HT-29 (cell line): Measurements from ENCODE around the gene SLC43A2. TPM values are rescaled to one million over a fixed set of nuclear protein-coding genes. Genes with fewer than 3 reads are reported as not detected.
"Not testable (repeated sequence)": the region's sequence is repeated elsewhere in the genome, so short reads cannot be mapped to it uniquely, and the experiment has no call there.

Experiments
- DNase-seq: peaks from one replicate; pipeline ENCODE4 v3.0.0-alpha.2; 2015; ENCODE audit warnings: low spot score
- total RNA-seq: library from RNA; depleted of rRNA; stranded (reverse); fragments of >200 nt; shearing (Covaris generic); gene quantifications from 2 replicates; pipeline ENCODE4 v1.2.3, GENCODE V29; 2014

Gene SLC43A2
- total RNA-seq, 1 experiment from 2014 or later, result 34.0 TPM

DNA sequence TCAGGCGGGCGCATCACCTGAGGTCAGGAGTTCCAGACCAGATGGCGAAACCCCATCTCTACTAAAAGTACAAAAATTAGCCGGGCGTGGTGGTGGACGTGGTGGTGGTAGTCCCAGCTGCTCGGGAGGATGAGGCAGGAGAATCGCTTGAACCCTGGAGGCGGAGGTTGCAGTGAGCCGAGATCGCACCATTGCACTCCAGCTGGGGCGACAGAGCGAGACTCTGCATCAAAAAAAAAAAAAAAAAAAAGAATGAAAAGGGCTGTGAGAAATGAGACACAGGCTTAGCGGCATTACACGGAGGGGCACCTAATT lies 65.2 kb downstream of the SLC43A2 start:
- not testable (repeated sequence) for DNase-seq

DNA sequence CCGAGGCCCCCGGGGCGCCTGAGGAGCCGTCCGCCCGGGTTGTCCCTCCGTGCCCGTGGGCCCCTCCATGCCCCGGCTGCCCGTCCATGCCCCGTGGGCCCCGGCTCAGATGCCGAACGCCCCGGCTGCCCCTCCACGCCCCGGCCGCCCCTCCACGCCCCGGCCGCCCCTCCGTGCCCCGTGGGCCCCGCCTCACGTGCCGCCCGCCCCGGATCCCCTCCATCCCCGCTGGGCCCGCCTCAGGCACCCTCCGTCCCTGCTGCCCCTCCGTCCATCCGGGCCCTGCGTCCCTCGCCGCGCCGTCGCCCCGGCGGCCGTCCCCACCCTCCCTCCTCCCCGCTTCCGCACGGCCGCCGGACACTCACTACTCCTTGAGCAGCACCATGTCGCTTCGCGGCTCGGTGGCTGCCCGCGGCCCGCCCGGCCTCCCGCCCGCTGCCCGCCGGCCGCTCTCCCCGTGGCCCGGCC lies 66.4 kb downstream of the SLC43A2 start:
- DNase-seq, result no peak

GRCh38 chr17:1561420-1562175 lies 67.0 kb downstream of the SLC43A2 start:
- no peak for DNase-seq

DNA sequence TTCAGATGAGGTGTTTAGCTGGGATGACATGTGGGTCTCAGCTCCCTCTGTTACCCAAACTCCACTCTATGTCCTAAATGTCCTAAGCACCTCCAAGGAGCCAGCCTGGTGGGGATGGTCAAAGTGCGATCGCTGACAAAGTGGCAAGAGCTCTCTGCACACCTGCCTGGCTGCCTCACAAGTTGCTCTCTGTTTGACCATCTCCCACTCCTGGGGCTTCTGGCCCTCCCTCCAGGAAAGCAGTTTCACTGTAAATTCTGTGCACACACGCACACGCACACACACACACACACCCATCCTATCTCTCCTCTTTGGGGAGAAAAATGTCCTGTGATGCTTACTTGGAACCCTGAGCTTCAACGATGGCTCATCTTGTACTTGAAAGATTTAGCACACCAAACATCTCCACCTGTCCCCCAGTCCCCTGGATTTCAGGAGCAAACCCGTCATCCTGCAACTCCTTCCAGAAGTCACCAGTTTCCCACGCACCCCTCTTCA lies 67.7 kb downstream of the SLC43A2 start:
- DNase-seq, result no peak

GRCh38 chr17:1560101-1560857 lies 68.4 kb downstream of the SLC43A2 start:
- no peak for DNase-seq

- DNase-seq, result no peak
Observed at GRCh38 chr17:1559047-1560043, 69.3 kb downstream of the SLC43A2 start.

DNA sequence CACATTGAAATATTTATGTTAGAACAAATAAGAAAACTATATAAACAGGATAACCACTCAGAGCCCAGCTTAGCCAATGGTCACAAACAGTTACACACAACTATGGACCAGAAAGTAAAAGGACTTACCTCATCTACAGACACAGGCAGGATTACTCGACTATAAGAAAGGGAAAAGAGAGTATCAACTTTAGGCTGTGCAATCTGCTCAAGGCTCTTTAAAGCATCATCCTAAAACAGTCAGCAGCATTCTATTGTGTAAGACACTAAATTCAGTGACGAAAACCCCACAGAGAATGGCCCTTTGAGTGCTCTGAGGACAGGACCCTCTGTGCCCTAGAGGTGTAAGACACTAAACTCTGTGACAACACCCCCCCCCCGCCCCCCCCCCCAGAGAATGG lies 70.2 kb downstream of the SLC43A2 start:
- DNase-seq, result no peak

DNA sequence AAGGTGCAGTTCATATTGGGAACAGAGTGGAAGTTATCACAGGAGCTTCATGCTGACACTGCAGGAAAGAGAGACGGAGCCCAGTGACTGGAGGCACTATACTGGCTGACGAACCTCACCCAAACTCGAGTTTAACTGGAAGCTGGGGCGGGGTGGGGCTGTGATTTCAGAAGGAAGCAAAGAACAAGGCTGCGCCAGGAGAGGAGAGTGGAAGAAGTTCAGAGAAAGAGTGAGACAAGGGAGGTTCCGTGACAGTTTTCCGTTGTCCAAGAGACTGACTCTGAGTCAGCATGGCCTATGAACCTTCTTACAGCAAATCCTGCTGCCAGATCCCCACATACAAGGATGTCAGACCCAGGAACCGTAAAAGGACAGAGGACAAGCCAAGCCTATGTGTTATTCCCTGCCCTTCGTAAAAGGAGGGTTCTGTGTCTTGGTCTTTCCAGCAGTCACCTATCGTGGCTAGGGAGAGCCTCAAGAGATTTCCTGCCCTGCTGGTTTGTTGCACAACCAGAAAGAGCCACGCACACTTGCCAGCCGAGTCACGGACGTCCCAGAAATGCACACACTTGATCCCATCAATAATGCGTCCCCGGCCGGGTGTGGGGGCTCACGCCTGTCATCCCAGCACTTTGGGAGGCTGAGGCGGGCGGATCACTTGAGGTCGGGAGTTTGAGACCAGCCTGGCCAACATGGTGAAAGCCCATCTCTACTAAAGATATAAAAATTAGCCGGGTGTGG lies 71.1 kb downstream of the SLC43A2 start:
- no peak for DNase-seq

DNA sequence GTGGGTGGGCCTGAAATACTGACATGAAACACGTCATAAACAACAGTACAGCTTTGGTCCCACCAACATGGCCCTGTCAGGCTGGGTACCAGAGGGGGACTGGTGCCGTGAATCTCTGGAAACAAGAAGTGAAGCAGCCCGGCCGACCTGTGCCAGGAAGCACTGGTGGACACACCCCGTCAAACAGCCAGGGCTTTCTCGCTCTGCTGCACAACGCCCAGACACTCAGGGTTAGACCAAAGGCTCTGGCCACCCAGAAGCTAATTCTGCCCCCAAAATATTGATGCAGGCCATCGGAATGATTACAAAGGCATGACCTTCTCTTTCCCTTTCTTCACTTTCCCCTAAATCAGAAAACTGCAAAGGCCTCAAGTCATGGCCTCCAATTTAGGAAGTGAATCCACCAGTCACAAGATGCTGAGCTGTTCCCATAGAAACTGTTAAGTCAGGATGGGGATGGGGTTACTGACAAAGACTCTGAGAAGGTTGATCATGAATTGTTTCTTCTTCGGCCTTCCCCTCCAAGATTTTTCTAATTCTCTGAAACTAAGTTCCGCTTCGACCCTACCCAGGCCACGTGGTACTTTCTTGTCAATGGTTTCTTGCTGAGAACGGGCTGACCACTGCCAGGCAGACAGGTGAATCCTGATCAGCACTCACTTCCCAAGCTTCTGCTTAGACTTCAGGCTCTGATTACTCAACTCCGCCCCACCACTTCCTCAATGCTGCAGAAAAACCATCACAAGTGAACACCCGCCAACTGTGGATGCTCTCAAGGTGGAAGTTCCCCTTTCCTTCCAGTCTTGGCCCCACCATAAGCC lies 72.8 kb downstream of the SLC43A2 start:
- no peak for DNase-seq

DNA sequence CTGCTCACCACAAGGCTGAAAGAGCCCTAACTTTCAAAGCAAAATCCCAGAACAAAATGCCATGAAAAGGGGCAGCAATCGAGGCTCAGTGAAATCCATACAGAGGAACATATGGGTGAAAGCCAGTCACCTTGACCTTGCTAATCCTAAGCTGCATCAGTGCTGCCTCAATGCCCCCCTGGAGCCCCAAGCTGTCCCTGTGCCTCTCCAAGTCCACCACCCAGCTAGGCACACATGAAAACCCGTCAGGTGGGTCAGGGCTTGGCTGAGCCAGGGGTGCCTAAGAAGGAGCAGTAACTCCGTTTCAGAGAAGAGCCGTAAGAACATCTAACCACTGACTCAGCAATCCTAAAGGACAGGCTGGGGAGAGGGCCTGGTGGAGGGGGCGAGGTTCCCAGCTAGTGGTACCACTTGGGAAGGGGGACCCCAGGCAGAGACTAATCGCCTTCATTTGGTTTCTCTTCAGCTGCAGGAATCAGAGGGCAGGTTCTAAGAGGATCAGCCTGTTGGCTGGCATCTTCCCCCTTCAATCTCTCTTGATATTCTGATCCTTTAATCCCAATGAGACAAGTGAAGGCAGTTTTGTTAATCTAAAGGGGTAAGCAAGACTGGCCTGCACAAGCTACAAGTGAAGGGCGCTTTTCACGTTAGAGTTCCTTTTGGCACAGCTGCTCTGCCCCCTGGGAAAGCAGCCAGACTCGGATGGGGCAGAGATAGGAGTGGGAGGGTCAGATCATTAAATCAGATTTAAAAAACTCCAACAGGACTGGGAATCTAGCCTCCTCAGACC lies 73.7 kb downstream of the SLC43A2 start:
- DNase-seq, result no peak

DNA sequence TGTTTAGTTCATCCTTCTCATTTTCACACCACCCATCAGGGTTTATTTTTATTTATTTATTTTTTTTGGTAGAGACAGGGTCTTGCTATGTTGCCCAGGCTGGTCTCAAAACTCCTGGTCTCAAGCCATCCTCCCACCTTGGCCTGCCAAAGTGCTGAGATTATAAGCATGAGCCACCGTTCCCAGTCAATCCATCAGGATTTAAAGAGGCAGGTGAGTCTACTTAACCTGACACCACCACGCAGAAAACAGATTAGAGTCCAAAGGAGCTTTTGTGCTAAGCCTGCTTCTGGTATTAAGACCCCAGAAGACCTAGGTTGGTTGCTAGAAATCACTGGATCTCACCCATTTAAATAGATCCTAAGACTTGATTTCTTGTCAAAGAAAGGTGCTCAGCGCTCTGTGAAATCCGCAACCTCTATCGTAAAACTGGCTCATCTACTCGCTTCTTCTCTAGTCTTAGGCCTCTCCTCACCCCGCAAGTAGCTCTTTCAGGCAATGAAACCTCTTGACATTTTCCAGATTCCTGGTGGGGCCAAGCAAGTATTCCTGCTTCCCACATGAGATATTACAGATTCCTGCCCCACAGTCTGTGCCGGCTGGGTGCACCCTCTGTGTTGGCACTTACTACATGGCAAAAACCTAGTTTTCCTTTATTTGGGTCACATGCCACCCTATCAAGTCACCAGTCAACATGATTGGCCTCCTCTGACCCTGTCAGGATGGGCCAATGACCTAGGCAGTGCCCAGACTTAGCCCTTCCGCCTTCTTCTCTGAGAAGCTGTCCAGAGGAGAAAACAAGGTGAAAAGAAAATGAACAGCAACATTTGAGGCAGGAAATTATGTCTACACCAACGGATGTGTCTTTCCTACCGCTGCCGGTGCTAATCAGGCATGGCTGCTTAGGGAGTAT lies 75.0 kb downstream of the SLC43A2 start:
- DNase-seq, result no peak

DNA sequence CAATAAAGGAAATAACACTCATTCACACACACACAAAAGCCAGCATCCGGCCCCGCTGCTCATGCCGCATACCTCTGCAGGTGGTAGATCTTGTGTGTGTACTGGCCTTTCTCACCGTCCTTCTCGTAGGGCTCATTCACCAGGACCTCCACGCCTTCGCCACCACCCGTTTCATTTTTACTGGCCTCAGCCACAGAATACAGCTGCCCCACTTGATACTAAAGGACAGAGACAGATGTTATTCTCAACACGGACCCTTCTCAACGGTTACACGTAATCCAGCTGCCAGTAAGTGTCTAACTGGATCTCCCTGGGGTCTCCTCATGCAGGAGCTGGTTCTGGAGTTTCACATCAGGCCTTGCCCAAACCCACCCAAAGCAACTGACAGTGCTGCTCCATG lies 75.7 kb downstream of the SLC43A2 start:
- no peak for DNase-seq

DNA sequence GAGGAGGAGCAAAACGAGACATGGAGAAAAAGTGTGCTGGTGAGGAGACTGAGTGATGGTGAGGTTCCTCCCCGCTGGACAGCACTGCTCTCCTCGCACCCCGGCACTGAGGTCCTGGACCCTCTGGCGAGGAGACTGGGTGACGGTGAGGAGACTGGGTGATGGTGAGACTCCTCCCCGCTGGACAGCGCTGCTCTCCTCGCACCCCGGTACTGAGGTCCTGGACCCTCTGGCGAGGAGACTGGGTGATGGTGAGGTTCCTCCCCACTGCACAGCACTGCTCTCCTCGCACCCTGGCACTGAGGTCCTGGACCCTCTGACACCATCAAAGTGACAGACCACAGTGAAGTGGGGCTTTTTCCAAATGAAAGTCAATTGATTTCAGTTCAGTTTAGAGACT lies 76.9 kb downstream of the SLC43A2 start:
- DNase-seq, result no peak

GRCh38 chr17:1548032-1548431 lies 80.6 kb downstream of the SLC43A2 start:
- DNase-seq, result no peak

GRCh38 chr17:1546292-1546922 lies 82.2 kb downstream of the SLC43A2 start:
- DNase-seq, result no peak

DNA sequence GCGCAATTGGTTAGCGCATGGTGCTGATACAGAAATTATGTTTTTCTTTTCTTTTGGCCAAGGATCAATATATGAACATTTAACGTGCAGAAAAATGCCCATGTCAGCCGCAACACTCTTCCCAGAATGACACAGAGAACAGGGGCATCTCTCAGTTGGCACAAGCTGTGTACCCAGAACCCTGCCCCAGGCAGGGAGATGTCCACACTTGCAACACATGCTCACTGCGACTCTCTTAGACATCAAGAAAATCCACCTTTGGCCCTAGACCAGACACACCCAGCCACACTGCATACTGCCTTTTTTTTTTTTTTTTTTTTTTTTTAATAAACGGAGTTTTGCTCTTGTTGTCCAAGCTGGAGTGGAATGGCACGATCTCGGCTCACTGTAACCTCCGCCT lies 83.0 kb downstream of the SLC43A2 start:
- no peak for DNase-seq

DNA sequence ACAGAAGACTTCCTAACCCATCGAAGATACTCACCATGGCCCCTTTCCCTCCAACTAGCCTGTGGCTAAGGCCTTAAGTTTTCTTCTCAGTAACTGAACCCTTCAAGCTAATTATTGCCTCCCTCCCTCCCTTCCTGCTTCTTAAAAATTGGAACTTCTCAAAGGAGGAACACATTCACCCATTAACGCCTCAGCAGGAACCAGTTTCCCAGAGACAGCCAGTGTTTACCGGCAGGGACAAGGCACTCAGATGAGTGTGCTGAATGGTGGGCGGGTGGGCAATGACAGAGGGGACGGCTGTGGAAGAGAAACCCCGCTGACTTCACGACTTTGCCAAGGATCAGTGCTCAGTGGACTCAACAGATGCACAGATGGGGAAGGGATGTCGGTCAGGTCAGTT lies 86.3 kb downstream of the SLC43A2 start:
- no peak for DNase-seq
